AG10803 (cell line): ENCODE data around the gene SORL1-AS1.

Experiments used
- DNase-seq: peaks from one replicate; pipeline ENCODE4 v3.0.0; 2010; ENCODE audit warnings: low read depth
- H3K4me3 ChIP-seq: 2 replicates; pipeline ENCODE4 v1.5.1; 2011; ENCODE audit warnings: mild to moderate bottlenecking, low read length, control low read depth
- CTCF ChIP-seq: conservative IDR thresholded peaks from 2 replicates; pipeline ENCODE4 v1.5.1; 2011; ENCODE audit warnings: mild to moderate bottlenecking, low read length, control low read depth, inconsistent platforms

Gene SORL1-AS1

GRCh38 chr11:121437686-121438078 is 15.1 kb downstream of the SORL1-AS1 start:
- no peak for DNase-seq
- H3K4me3 ChIP-seq, result no peak overlapping the region
- no peak for TF ChIP-seq CTCF

GRCh38 chr11:121437018-121437685 is 15.6 kb downstream of the SORL1-AS1 start:
- no peak overlapping the region for H3K4me3 ChIP-seq
- DNase-seq, result peak; percentile 34
- TF ChIP-seq CTCF, result no peak

- H3K4me3 ChIP-seq, result no peak overlapping the region
- no peak for TF ChIP-seq CTCF
- DNase-seq, result no peak
Measured at GRCh38 chr11:121435551-121436511, 16.9 kb downstream of the SORL1-AS1 start.

- no peak overlapping the region for H3K4me3 ChIP-seq
- TF ChIP-seq CTCF, result no peak
- no peak for DNase-seq
Measured at GRCh38 chr11:121435132-121435531, 17.6 kb downstream of the SORL1-AS1 start.

- no peak for TF ChIP-seq CTCF
- no peak for DNase-seq
Measured at GRCh38 chr11:121431820-121432526, 20.8 kb downstream of the SORL1-AS1 start.

GRCh38 chr11:121429556-121429955 is 23.2 kb downstream of the SORL1-AS1 start:
- no peak for DNase-seq
- TF ChIP-seq CTCF, result no peak
- H3K4me3 ChIP-seq, result no peak overlapping the region

More at GRCh38 chr11:121431820-121432526, 20.8 kb downstream of the SORL1-AS1 start:
- no peak overlapping the region for H3K4me3 ChIP-seq
